Head of caudate nucleus (tissue), 42 donors: Measurements from ENCODE around the gene MYO1D.
A peak's percentile ranks its signal among the peaks of the same experiment; 100 is the strongest.
"Not testable (repeated sequence)": the region's sequence is repeated elsewhere in the genome, so short reads cannot be mapped to it uniquely, and the experiment has no call there.

ENCODE experiments used
- DNase-seq, 42 donors: peaks; one replicate each; pipeline versions ENCODE4 v3.0.0 to v3.0.0-alpha.2; 2020 to 2021; ENCODE audit warnings: mixed read lengths in 7 of 42
- intact Hi-C: fragments of 100-400 bp; cut with DNase I; formaldehyde crosslinking; loops from one replicate; pipeline ENCODE4 v1.15.0; 2022

MYO1D gene

DNA sequence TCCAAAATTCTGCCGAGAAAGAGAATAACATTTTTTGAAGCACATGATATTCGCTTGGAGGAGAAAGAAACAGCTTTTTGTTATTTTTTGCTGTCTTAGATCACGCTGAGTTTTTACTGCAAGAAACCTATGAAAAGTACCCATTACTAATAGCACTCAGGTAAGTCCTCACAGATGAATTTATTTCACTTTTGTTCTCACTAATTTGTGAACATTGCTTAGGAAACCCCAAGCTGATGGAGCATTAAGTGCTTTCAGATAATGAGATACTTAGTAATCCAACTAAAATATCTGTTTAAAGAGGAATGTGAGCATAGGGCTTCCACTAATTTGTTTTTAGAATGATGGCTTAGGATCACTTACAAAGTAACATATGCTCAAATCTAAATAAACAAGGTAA is 45.7 kb downstream of the MYO1D start:
- intact Hi-C loops, result no loop called here
- no peak for DNase-seq

DNA sequence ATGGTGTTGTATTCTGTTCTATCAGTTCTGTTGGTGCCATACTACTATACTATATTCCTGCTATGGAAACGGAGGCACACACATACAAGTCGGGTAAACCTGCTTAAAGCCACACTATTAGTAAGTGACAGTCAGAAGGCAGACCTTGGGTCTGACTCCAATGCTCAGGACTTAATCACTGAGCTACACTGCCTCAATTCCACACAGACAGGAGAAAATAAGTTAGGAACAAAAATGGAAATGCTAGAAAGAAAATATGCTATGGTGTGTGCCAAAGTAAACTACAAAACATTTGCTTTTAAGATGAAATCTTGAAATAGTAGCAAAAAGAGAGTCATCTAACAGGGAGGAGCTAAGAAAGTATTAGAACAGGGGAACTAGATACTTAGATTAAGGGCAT is 48.1 kb downstream of the MYO1D start:
- no peak for DNase-seq
- intact Hi-C loops, result no loop called here

DNA sequence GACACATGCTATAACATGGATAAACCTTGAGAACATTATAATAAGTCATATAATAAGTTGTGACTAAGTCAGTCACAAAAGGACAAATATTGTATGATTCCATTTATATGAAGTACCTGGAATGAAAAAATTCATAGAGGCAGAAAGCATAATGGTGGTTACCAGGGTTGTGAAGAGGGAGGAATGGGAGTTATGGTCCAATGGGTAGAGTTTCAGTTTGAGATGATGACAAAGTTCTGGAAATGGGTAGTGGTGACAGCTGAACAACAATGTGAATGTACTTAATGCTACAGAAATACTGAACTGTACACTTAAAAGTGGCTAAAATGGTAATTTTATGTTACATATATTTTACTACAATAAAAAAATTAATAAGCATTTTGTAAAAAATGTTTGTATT is 49.7 kb downstream of the MYO1D start:
- intact Hi-C loops, result no loop called here
- DNase-seq, result no peak

DNA sequence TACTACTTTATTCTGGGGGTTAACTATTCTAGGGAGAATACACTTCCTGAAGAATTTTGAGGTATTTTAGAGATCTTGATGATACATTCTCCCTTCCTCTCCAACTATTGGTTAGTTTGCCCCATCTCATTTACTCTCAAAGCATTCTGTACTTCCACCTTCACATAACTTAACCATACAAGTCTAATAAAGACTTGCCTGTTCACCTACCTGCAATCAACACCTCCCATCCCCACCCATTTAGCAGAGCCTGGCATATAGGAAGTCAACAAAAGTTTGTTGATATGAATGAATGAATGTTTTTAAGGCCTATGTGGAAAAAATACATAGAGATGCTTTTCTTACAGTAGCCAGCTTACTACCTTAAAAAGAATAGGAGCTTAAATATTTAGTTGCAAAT is 50.8 kb downstream of the MYO1D start:
- DNase-seq, result no peak
- intact Hi-C loops, result no loop called here

DNA sequence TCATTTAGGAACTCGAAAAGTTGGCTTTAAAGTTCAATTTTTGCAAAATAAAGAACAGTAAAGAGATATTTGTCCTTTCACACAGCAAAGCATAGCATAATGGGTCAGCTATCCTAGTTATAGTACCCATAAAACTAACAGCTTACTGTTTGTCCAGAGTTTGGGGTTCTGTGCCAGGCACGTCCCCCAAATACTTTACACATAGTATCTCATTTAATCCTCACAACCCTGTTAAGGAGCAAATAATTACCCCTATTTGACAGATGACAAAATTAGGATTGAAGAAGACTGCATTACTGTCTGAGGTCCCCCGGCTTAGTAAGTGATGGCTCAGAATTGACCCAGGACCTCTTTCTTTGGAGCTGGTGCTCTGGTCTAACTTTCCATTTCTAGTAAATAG is 52.6 kb downstream of the MYO1D start:
- intact Hi-C loops, result no loop called here
- DNase-seq, result no peak

DNA sequence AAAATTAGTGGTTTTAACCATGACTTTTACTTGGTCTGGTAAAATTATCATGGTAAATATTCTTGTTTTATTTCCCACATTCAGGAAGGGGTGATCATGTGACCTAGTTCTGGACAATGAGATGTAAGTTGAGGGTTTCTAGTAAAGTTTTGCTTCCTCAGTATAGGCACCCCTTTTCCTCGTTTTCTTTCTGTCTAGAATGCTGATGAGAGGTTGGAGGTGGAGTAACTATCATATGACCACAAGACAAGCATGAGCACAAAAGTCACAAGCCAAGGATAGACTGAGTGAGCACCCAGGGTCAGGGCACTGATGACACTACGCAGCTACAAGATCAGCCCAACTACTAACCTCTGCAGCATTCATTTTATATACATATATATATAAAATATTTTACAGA is 53.9 kb downstream of the MYO1D start:
- intact Hi-C loops, result no loop called here

DNA sequence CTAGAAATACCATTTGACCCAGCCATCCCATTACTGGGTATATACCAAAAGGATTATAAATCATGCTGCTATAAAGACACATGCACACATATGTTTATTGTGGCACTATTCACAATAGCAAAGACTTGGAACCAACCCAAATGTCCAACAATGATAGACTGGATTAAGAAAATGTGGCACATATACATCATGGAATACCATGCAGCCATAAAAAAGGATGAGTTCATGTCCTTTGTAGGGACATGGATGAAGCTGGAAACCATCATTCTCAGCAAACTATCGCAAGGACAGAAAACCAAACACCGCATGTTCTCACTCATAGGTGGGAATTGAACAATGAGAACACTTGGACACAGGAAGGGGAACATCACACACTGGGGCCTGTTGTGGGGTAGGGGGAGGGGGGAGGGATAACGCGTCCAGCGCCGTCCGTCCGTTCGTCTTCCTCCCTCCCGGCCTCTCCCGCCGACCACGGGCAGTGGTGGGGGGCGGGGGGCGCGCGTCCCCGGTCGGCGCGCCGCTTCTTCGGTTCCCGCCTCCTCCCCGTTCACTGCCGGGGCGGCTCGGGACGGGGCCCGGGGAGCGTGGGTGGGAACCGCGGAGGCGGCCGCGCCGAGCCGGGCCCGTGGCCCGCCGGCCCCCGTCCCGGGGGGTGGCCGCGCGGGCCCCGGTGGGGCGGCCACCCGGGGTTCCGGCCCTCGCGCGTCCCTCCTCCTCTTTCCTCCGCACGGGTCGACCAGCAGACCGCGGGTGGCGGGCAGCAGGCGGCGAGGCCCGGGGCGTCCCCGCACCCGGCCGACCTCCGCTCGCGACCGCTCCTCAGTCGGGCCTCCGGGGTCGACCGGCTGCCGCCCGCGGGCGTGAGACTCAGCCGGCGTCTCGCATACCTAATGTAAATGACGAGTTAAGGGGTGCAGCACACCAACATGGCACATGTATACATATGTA is 54.7 kb downstream of the MYO1D start:
- intact Hi-C loops, result not testable (repeated sequence)
- peak in 4 of 42 donors; percentile 2 to 21 (median 15) for DNase-seq

More for the DNA sequence above, 53.9 kb downstream of the MYO1D start:
- DNase-seq, result no peak

DNA sequence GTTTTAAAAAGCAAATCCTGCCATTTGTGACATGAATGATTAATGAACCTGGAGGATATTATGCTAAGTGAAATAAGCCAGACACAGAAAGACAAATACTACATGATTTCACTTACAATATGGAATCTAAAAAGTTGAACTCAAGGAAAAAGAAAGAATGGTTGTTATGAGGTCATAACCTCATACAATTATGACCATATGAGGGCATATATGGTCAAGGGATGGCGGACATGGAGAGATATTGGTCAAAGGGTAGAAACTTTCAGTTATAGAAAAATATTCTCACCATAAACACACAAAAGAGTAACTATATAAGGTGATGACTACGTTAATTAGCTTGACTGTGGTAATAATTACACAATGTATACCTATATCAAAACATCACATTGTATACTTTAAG is 56.5 kb downstream of the MYO1D start:
- intact Hi-C loops, result no loop called here
- DNase-seq, result no peak

DNA sequence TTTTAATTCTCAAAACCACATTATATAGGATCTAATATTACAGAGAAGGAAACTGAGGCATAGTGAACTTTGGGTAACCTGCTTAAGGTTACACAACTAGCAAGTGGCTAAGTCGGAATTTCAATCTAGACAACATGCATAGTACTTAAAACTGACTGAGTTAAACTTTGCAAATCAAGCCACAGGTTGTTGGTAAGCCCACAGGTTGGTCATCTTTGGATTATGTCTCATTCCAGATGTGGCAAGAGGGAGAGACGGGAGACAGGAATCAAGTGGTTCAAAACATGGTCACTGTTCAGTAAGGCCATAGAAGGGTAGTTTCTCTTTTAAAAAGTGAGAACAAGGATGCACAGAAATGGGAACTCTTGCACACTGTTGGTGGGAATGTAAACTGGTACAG is 57.1 kb downstream of the MYO1D start:
- intact Hi-C loops, result no loop called here

DNA sequence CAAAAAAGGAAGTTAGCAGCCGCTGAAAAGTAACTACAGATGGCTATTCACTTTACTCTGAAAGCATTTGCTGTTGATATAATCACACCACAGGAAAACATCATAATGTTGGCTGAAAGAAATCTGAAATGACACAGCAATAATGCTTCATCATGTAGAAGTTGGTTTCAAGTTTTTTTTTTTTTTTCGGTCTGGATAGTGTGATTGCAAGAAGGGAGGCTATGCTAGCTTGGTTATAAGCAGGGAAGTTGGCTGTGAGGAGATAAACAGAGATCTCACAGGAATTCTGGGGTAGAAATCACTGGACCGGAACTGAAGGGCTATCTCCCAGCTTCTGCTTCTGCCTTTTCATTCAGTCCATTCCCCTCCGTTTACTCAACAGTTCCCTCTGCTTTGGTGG is 57.9 kb downstream of the MYO1D start:
- intact Hi-C loops, result no loop called here
- no peak for DNase-seq

More for the DNA sequence above, 57.1 kb downstream of the MYO1D start:
- no peak for DNase-seq

DNA sequence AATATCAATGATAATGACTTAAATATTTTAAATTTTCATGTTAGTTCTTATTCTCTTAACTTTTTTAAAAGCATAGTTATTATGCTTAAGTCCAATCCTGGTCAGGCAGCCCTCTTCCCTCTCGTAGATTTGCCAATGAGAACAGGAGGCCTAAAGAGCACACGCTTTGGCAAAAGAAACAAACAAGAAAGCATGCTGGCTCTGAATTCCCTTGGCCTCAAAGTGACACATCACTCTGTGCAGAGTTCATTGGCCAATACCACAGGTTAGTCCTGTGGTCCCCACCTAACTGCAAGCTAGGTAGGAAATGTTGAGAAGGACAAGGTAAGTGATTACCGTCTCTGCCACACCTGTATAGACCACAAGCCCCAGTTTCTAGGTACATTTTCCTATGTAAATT is 61.5 kb downstream of the MYO1D start:
- intact Hi-C loops, result no loop called here
- DNase-seq, result no peak

DNA sequence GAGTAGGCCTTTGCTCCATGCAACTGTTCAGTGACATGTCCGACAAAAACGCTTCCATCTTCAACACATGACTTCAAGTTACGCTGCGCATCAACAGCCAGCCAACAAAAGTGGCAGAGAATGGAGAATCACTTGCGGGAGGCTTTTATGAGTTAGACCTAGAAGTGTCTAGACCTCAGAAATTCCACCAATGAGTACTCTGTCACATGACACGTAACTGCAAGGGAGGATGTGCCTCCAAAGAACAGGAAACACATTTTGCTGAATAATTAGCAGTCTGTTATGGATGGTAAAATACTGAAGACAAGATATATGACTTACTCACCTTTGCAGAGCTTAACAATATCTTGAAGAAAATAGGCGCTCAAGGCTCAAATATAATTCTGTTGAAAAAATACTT is 62.1 kb downstream of the MYO1D start:
- intact Hi-C loops, result no loop called here
- DNase-seq, result no peak

DNA sequence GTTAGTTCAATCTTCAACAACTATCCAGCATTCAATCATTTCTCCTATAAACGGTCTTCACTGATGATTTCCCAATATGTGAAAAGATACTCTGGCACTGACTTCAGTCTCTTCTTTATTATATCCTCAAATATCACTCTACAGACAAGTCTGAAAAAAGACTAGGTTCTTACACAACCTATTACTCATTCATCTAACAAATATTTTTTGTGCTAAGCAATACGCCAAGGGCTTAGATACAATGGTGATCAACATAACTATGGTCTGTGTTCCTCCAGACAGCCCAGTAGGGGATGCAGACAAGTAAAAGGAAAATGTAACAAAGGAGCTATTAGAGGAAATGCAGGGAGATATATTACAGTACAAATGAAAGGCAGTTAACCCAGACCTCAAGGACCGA is 63.9 kb downstream of the MYO1D start:
- no peak for DNase-seq
- intact Hi-C loops, result no loop called here

DNA sequence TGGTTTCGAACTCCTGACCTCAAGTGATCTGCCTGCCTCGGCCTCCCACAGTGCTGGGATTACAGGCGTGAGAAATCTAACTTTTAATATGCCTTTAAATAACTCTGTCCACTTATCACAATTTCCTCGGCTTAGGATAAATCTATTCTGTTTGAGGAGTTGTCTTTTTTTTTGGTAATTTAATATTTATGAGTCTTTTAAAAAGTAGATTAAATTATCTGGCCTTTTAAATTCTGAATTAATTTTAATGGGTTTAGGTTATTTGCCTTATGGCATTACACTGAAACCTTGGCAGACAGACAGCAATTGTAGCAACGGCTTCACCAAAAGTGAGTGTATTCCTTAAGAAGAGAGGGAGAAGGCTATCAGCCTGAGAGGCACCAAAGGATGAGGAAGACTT is 66.2 kb downstream of the MYO1D start:
- no peak for DNase-seq
- intact Hi-C loops, result no loop called here

DNA sequence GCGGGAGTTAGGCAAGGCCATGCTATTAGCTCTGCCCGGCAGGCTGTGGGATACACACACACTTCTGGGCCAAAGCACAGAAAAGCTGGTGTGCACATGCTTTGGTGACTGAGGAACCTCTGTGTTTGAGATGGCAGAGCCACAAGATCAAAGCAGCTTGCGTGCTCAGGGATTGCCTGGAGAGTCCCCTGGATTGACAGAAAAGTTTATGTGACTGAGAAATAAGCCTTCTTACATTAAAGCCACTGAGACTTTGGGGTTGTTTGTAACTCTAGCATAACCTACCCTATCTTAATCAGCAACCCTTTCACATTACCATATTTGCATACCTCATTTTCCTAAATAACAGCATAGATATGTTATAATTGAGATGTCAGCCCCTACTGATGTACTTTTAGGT is 69.3 kb downstream of the MYO1D start:
- intact Hi-C loops, result no loop called here
- no peak for DNase-seq

DNA sequence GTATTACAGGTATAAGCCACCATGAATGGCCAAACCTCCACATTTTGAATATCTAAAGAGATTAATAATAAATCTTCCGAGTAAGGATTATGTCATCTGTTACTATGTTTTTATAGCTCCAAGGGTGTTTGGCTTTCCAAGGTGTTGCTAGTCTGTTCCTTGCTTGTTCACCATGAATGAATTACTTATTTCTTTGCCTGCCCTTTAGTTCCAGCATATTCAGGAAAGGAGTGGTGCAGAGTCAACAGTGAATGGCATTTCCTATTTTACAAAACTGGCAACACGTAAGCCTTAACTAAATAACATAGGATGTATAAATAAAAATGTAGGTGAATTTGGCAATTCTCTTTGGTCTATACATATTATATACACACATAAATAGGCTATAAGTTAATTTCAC is 70.3 kb downstream of the MYO1D start:
- intact Hi-C loops, result no loop called here

DNA sequence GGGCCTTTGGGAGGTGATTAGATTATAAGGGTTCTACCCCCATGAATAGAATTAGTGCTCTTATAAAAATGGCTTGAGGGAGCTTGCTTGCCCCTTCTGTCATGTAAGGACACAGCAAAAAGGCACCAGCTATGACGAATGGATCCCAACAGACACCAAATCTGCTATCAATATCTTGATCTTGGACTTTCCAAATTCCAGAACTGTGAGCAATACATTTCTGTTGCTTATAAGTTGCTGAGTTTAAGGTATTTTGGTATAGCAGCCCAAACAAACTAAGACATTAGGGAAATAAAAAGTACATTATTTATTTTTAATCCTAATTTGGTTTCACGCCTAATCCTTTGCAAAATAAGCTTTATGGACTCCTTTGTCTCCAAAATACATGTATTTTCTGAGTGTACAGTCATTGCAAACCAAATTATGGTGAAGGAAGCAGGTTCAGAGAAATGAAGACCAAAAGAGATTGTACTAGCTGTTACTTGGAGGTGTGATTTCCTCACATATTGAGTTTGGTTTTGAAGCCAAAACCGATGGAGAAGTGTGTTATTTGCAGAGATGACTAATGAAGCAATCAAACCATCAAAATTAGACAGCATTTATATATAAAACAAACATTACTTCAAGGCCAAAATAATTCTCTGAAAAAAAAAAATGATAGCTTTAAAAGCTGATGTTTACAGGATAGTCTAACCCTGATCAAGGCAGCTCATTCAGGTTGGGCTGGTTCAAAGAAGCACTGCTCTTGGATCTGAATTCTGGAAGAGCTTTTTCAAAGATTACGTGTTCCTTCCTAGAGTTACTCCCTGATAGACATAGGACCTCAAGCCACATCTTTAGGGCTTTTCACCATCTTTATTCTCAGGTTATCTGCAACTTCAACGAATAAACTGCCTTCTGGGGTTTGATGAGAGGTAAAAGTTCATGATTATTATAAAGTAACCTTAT is 71.6 kb downstream of the MYO1D start:
- intact Hi-C loops, result no loop called here
- DNase-seq, result no peak

More for the DNA sequence above, 70.3 kb downstream of the MYO1D start:
- DNase-seq, result no peak

DNA sequence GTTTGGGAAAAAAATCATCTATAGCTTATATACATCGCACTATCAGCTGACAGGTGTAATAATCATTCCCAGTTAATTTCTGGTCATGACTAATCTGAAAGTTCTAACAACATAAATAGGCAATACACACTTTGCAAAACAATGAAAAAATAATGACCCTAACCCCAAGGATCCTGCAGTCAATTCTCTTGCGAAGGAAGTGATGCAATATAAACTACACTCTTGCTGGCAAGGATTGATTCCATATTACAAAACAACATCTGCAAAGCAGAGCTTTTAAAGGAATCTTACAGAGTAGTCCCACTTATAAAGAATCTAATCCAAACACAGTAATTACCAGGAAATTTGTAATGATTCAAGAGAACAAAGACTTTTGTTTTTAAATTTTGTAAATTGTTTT is 73.4 kb downstream of the MYO1D start:
- intact Hi-C loops, result no loop called here
- DNase-seq, result no peak

DNA sequence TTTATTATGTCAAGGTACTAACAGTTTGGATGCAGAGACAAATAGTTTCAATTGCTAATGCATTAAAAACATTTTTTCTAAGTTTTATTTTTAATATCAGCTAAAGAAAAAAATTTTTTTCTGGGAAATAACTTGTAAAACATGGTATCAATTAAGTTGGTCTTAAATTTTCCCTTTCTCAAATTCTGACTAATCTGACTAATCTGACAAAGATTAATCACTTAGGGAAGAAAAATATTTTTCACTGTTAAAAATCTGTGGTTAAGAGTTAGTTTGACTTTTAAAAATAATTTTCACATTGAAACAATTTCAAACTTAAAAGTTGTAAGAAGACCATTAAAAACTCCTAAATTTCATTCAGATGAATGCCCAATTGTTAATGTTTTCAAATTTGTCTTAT is 74.6 kb downstream of the MYO1D start:
- no peak for DNase-seq
- intact Hi-C loops, result no loop called here

DNA sequence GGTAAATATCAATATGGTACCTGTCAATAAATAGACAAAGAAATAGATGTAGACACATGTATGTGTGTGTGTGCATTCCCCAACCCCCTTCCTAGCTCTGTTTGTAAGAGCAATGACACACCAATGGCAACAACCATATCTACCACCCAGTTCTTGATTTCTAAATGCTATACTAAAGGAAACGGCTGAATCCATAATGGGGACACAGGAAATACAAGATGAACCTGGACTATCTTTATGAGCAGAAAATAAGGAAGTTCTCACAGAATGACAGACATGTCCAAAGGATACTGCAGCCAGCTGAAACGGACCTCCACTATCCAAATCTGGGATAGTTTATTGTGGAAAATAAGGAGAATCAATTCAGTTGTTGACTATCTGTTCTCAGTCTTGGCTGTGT is 75.3 kb downstream of the MYO1D start:
- intact Hi-C loops, result no loop called here
- DNase-seq, result no peak
